WTC11 (cell line): ENCODE measurements around the gene ZDHHC7. TPM values are rescaled to one million over a fixed set of nuclear protein-coding genes. Genes with fewer than 3 reads are reported as not detected.

Experiments used
- ATAC-seq: fragments of 200-7000 bp; cut with Tn5 transposase; 2 replicates; pipeline ENCODE4 v1.10.0; 2021; ENCODE audit warnings: mild to moderate bottlenecking, moderate library complexity
- CTCF ChIA-PET: fragments of 300-600 bp; sonication (Branson Sonifier 250); formaldehyde crosslinking; loops from one replicate; lab custom pipeline; 2021; ENCODE audit warnings: antibody characterized with exemption; lab: Charles Lee
- POLR2A ChIA-PET: fragments of 350-600 bp; sonication (Branson Sonifier 250); formaldehyde crosslinking; loops from one replicate; lab custom pipeline; 2021; ENCODE audit warnings: antibody characterized with exemption; lab: Charles Lee
- DNase-seq: peaks from one replicate; pipeline ENCODE4 v3.0.0; 2021; ENCODE audit warnings: low spot score
- H3K27ac Mint-ChIP-seq: 2 replicates; pipeline ENCODE4 v1.8.0; 2021; ENCODE audit warnings: mixed read lengths
- H3K27me3 Mint-ChIP-seq: 2 replicates; pipeline ENCODE4 v1.8.0; 2021; ENCODE audit warnings: low read depth, mild to moderate bottlenecking, moderate library complexity, mixed read lengths
- H3K36me3 Mint-ChIP-seq: 2 replicates; pipeline ENCODE4 v1.8.0; 2021; ENCODE audit warnings: mixed read lengths
- H3K4me1 Mint-ChIP-seq: 2 replicates; pipeline ENCODE4 v1.8.0; 2022; ENCODE audit warnings: mixed read lengths
- H3K4me3 Mint-ChIP-seq: 2 replicates; pipeline ENCODE4 v1.8.0; 2021; ENCODE audit warnings: mild to moderate bottlenecking, moderate library complexity, mixed read lengths
- H3K9me3 Mint-ChIP-seq: 2 replicates; pipeline ENCODE4 v1.8.0; 2021; ENCODE audit warnings: mixed read lengths
- AR ChIP-seq: fragments of 250-450 bp; sonication (Bioruptor Pico); IDR thresholded peaks from 2 replicates; pipeline ENCODE4 v1.9.0; 2021; ENCODE audit warnings: mild to moderate bottlenecking
- ATF1 ChIP-seq: sonication (generic); formaldehyde crosslinking; IDR thresholded peaks from 2 replicates; pipeline ENCODE4 v1.8.1; 2023; ENCODE audit warnings: mild to moderate bottlenecking, moderate library complexity, missing genetic modification reagents
- ATF6 ChIP-seq: sonication (generic); formaldehyde crosslinking; IDR thresholded peaks from 2 replicates; pipeline ENCODE4 v1.8.1; 2023; ENCODE audit warnings: mild to moderate bottlenecking, missing genetic modification reagents
- ELF4 ChIP-seq: sonication (generic); formaldehyde crosslinking; IDR thresholded peaks from 2 replicates; pipeline ENCODE4 v1.8.1; 2022; ENCODE audit warnings: low read depth, mild to moderate bottlenecking, moderate library complexity, missing genetic modification reagents
- HMGA2 ChIP-seq: fragments of 250-450 bp; sonication (Bioruptor Pico); IDR thresholded peaks from 2 replicates; pipeline ENCODE4 v1.4.0; 2021; ENCODE audit warnings: mild to moderate bottlenecking, moderate library complexity
- IRF1 ChIP-seq: sonication (generic); formaldehyde crosslinking; IDR thresholded peaks from 2 replicates; pipeline ENCODE4 v1.8.0; 2023; ENCODE audit warnings: missing genetic modification reagents
- JUN ChIP-seq: sonication (generic); formaldehyde crosslinking; IDR thresholded peaks from 2 replicates; pipeline ENCODE4 v1.8.0; 2023; ENCODE audit warnings: mild to moderate bottlenecking, missing genetic modification reagents
- NR1H2 ChIP-seq: sonication (generic); formaldehyde crosslinking; IDR thresholded peaks from 2 replicates; pipeline ENCODE4 v1.9.0; 2021; ENCODE audit warnings: mild to moderate bottlenecking, moderate library complexity, missing genetic modification reagents
- NR3C1 ChIP-seq: sonication (generic); formaldehyde crosslinking; conservative IDR thresholded peaks from 2 replicates; pipeline ENCODE4 v1.8.1; 2023; ENCODE audit warnings: low read depth, mild to moderate bottlenecking, missing genetic modification reagents
- PREB ChIP-seq: sonication (generic); formaldehyde crosslinking; IDR thresholded peaks from 2 replicates; pipeline ENCODE4 v1.8.1; 2022; ENCODE audit warnings: mild to moderate bottlenecking, missing genetic modification reagents, moderate library complexity, borderline replicate concordance
- PRRX2 ChIP-seq: fragments of 250-450 bp; sonication (Bioruptor Pico); IDR thresholded peaks from 2 replicates; pipeline ENCODE4 v1.8.0; 2021; ENCODE audit warnings: mild to moderate bottlenecking
- SMAD3 ChIP-seq: sonication (generic); formaldehyde crosslinking; IDR thresholded peaks from 2 replicates; pipeline ENCODE4 v1.8.0; 2022; ENCODE audit warnings: missing genetic modification reagents, mild to moderate bottlenecking, borderline replicate concordance
- TEAD4 ChIP-seq: sonication (generic); formaldehyde crosslinking; IDR thresholded peaks from 2 replicates; pipeline ENCODE4 v1.8.0; 2022; ENCODE audit warnings: mild to moderate bottlenecking, missing genetic modification reagents
- USF2 ChIP-seq: sonication (generic); formaldehyde crosslinking; IDR thresholded peaks from 2 replicates; pipeline ENCODE4 v1.8.1; 2023; ENCODE audit warnings: mild to moderate bottlenecking, missing genetic modification reagents, moderate library complexity
- ZMAT4 ChIP-seq: fragments of 250-450 bp; sonication (Bioruptor Pico); IDR thresholded peaks from 2 replicates; pipeline ENCODE4 v1.9.0; 2021; ENCODE audit warnings: mild to moderate bottlenecking
- ZNF121 ChIP-seq: sonication (generic); formaldehyde crosslinking; IDR thresholded peaks from 2 replicates; pipeline ENCODE4 v1.8.0; 2023; ENCODE audit warnings: missing genetic modification reagents
- ZNF138 ChIP-seq: sonication (generic); formaldehyde crosslinking; conservative IDR thresholded peaks from 2 replicates; pipeline ENCODE4 v1.8.1; 2022; ENCODE audit warnings: mild to moderate bottlenecking, moderate library complexity, missing genetic modification reagents
- ZNF281 ChIP-seq: sonication (generic); formaldehyde crosslinking; IDR thresholded peaks from 2 replicates; pipeline ENCODE4 v1.8.0; 2023; ENCODE audit warnings: mild to moderate bottlenecking, missing genetic modification reagents
- ZNF671 ChIP-seq: fragments of 250-450 bp; sonication (Bioruptor Pico); IDR thresholded peaks from 2 replicates; pipeline ENCODE4 v1.8.0; 2021; ENCODE audit warnings: mild to moderate bottlenecking
- ZSCAN18 ChIP-seq: fragments of 250-450 bp; sonication (Bioruptor Pico); IDR thresholded peaks from 2 replicates; pipeline ENCODE4 v2.1.2; 2022; ENCODE audit warnings: mild to moderate bottlenecking, moderate library complexity
- total RNA-seq: library from RNA; stranded (reverse); gene quantifications from 3 replicates; pipeline ENCODE4 v1.2.3, GENCODE V29; 2021

Gene ZDHHC7
- total RNA-seq, 1 experiment from 2014 or later = 38.7 TPM

GRCh38 chr16:84995663-84996062 lies 15.7 kb downstream of the ZDHHC7 start:
- CTCF ChIA-PET = interaction anchor here (1.4 kb wide), 1 partner anchor 91 kb away, joined by 7 read pairs; no protein-coding TSS in a partner anchor
- H3K27ac Mint-ChIP-seq = no peak overlapping the region

GRCh38 chr16:84993926-84994325 lies 17.4 kb downstream of the ZDHHC7 start:
- CTCF ChIA-PET = interaction anchor here (0.5 to 1.0 kb wide), 3 partner anchors 8 to 321 kb away, joined by 3 to 4 read pairs (median 3); no protein-coding TSS in a partner anchor
- DNase-seq (no peak), ATAC-seq (no peak)
- Mint-ChIP-seq H3K27me3 (no peaks in the 10 kb centered on the region), H3K4me1 (peaks cover 7% of the 10 kb centered on the region; the same call in 1 of the 2 replicates), H3K9me3 (no peaks in the 10 kb centered on the region), H3K27ac (peak overlapping the region; percentile 60; the same call in 1 of the 2 replicates), H3K4me3 (no peak overlapping the region), H3K36me3 (peaks cover 43% of the 10 kb centered on the region)
- POLR2A ChIA-PET = interaction anchor here (1.1 kb wide), 1 partner anchor 17 kb away, joined by 3 read pairs; the partner anchor contains the start of gene ZDHHC7
- no peak for TF ChIP-seq USF2 (CRISPR knock-in tag)
- no peak for TF ChIP-seq SMAD3 (CRISPR knock-in tag)
- no peak for TF ChIP-seq IRF1 (CRISPR knock-in tag)
- no peak for TF ChIP-seq ELF4 (CRISPR knock-in tag)
- no peak for TF ChIP-seq AR (CRISPR knock-in tag)
- no peak for TF ChIP-seq ZNF138
- no peak for TF ChIP-seq ZSCAN18
- TF ChIP-seq NR3C1 (CRISPR knock-in tag) = no peak
- TF ChIP-seq ZNF671 (CRISPR knock-in tag) = no peak
- no peak for TF ChIP-seq PREB (CRISPR knock-in tag)
- TF ChIP-seq ATF6 (CRISPR knock-in tag) = no peak
- no peak for TF ChIP-seq NR1H2 (CRISPR knock-in tag)
- TF ChIP-seq ZMAT4 (CRISPR knock-in tag) = no peak
- TF ChIP-seq ATF1 = no peak
- TF ChIP-seq TEAD4 (CRISPR knock-in tag) = no peak
- no peak for TF ChIP-seq HMGA2 (CRISPR knock-in tag)
- no peak for TF ChIP-seq ZNF121 (CRISPR knock-in tag)

More at GRCh38 chr16:84995663-84996062, 15.7 kb downstream of the ZDHHC7 start:
- no peak for DNase-seq
- no peak for TF ChIP-seq JUN (CRISPR knock-in tag)
- TF ChIP-seq ZNF281 = no peak
- TF ChIP-seq PRRX2 (CRISPR knock-in tag) = no peak
- TF ChIP-seq, all 79 proteins: peak for 0
- Mint-ChIP-seq H3K36me3 (peaks cover 35% of the 10 kb centered on the region), H3K4me1 (peaks cover 7% of the 10 kb centered on the region; the same call in 1 of the 2 replicates), H3K4me3 (no peak overlapping the region), H3K9me3 (no peaks in the 10 kb centered on the region), H3K27me3 (no peaks in the 10 kb centered on the region)
- ATAC-seq = no peak
- POLR2A ChIA-PET = interaction anchor here (0.5 kb wide), 1 partner anchor 51 kb away, joined by 4 read pairs; no protein-coding TSS in a partner anchor
